Caco-2 (cell line): ENCODE data around the gene UNCX. TPM values are rescaled to one million over a fixed set of nuclear protein-coding genes. Genes with fewer than 3 reads are reported as not detected.

ENCODE experiments used
- BruUV-seq: library from RNA; stranded (reverse); fragments of 400-500 nt; replicated peaks from 2 replicates; lab custom pipeline; 2021; lab: Mats Ljungman, UMichigan
- CTCF ChIA-PET: fragments of 300-600 bp; sonication (Branson Sonifier 250); formaldehyde crosslinking; loops from one replicate; lab custom pipeline; 2022; ENCODE audit warnings: antibody characterized with exemption; lab: Charles Lee
- POLR2A ChIA-PET: fragments of 300-600 bp; sonication (Branson Sonifier 250); formaldehyde crosslinking; loops from one replicate; lab custom pipeline; 2022; ENCODE audit warnings: antibody characterized with exemption; lab: Charles Lee
- DNase-seq, 2 experiments: peaks; one replicate each; pipeline versions ENCODE4 v3.0.0 to v3.0.0-alpha.2; 2020 to 2022
- H3K27me3 ChIP-seq: replicated peaks from 2 replicates; pipeline ENCODE4 v1.6.0; 2011; ENCODE audit warnings: low read length; ENCODE audit not compliant: control insufficient read depth, insufficient read depth
- H3K36me3 ChIP-seq: 2 replicates; pipeline ENCODE4 v1.5.1; 2011; ENCODE audit warnings: low read length; ENCODE audit not compliant: control insufficient read depth, insufficient read depth
- H3K4me1 ChIP-seq: fragments of 250-450 bp; sonication (Bioruptor Pico); 2 replicates; pipeline ENCODE4 v1.5.1; 2020; ENCODE audit warnings: mild to moderate bottlenecking
- H3K4me3 ChIP-seq: 2 replicates; pipeline ENCODE4 v1.5.1; 2011; ENCODE audit warnings: low read depth, mild to moderate bottlenecking, control low read depth, low read length
- H3K9me3 ChIP-seq: fragments of 250-450 bp; sonication (Bioruptor Pico); 2 replicates; pipeline ENCODE4 v1.5.1; 2020; ENCODE audit warnings: mild to moderate bottlenecking, moderate library complexity
- H3K27ac Mint-ChIP-seq: one replicate; pipeline ENCODE4 v1.8.0; 2022; ENCODE audit warnings: mixed read lengths; ENCODE audit not compliant: unreplicated experiment
- H3K27me3 Mint-ChIP-seq: one replicate; pipeline ENCODE4 v1.8.0; 2022; ENCODE audit warnings: mixed read lengths; ENCODE audit not compliant: insufficient read depth, unreplicated experiment
- H3K36me3 Mint-ChIP-seq: one replicate; pipeline ENCODE4 v1.8.0; 2022; ENCODE audit warnings: mild to moderate bottlenecking, mixed read lengths; ENCODE audit not compliant: insufficient read depth, unreplicated experiment
- H3K4me1 Mint-ChIP-seq: one replicate; pipeline ENCODE4 v1.8.0; 2022; ENCODE audit warnings: low read depth, mixed read lengths; ENCODE audit not compliant: unreplicated experiment
- H3K4me3 Mint-ChIP-seq: one replicate; pipeline ENCODE4 v1.8.0; 2022; ENCODE audit warnings: mild to moderate bottlenecking, moderate library complexity, mixed read lengths; ENCODE audit not compliant: unreplicated experiment
- H3K9me3 Mint-ChIP-seq: one replicate; pipeline ENCODE4 v1.8.0; 2022; ENCODE audit warnings: mixed read lengths; ENCODE audit not compliant: unreplicated experiment
- CTCF ChIP-seq, 2 experiments: fragments of 200-600 bp in 1 of 2; IDR thresholded peaks; 1 replicate in 1 of 2; 2 replicates in 1 of 2; pipeline versions ENCODE4 v1.5.1 to v1.8.0; 2011 to 2022; ENCODE audit warnings: antibody characterized with exemption in 1 of 2, control low read depth in 1 of 2, inconsistent platforms in 1 of 2, low read depth in 1 of 2, low read length in 1 of 2, mild to moderate bottlenecking in 1 of 2, moderate library complexity in 1 of 2; ENCODE audit not compliant: insufficient read depth in 1 of 2, severe bottlenecking in 1 of 2, unreplicated experiment in 1 of 2
- intact Hi-C: fragments of 100-400 bp; cut with micrococcal nuclease; formaldehyde crosslinking; loops from one replicate; pipeline ENCODE4 v1.10.0; 2022; ENCODE audit not compliant: unreplicated experiment
- total RNA-seq: library from RNA; stranded (reverse); gene quantifications from 2 replicates; pipeline ENCODE4 v1.2.3, GENCODE V29; 2022

The UNCX gene
- total RNA-seq, 1 experiment from 2014 or later = not detected

GRCh38 chr7:1267016-1267900, 34.6 kb downstream of the UNCX start:
- peaks cover 43% of the 10 kb centered on the region for H3K27me3 Mint-ChIP-seq

GRCh38 chr7:1268076-1268815, 35.6 kb downstream of the UNCX start:
- H3K4me1 Mint-ChIP-seq = no peaks in the 10 kb centered on the region
- CTCF ChIA-PET = no interaction called here
- H3K27me3 Mint-ChIP-seq = peaks cover 43% of the 10 kb centered on the region
- Histone ChIP-seq H3K27me3 (0 out of 2 replicates have a peak, but pooled peaks cover 1% of the 10 kb centered on the region), H3K4me1 (no peaks in the 10 kb centered on the region), H3K36me3 (no peaks in the 10 kb centered on the region), H3K4me3 (no peak overlapping the region), H3K9me3 (peaks cover 4% of the 10 kb centered on the region; the same call in 1 of the 2 replicates)
- TF ChIP-seq CTCF (IDR thresholded peaks at IDR 0.05; ENCODE audit: insufficient read depth in 1 of 2, low read depth in 1 of 2, low read length in 1 of 2, severe bottlenecking in 1 of 2, unreplicated experiment in 1 of 2) = no peak
- no peaks in the 10 kb centered on the region for H3K9me3 Mint-ChIP-seq
- intact Hi-C loops = no loop called here
- H3K27ac Mint-ChIP-seq = no peak overlapping the region
- no peak overlapping the region for H3K4me3 Mint-ChIP-seq
- POLR2A ChIA-PET = no interaction called here
- DNase-seq = no peak
- no TSS peak for BruUV-seq
- H3K36me3 Mint-ChIP-seq = no peaks in the 10 kb centered on the region

More at GRCh38 chr7:1267016-1267900, 34.6 kb downstream of the UNCX start:
- DNase-seq = no peak
- peaks cover 4% of the 10 kb centered on the region; the same call in 1 of the 2 replicates for H3K9me3 ChIP-seq
- no peak overlapping the region for H3K4me3 ChIP-seq
- H3K9me3 Mint-ChIP-seq = no peaks in the 10 kb centered on the region
- H3K27ac Mint-ChIP-seq = no peak overlapping the region
- H3K4me1 ChIP-seq = no peaks in the 10 kb centered on the region
- H3K36me3 ChIP-seq = no peaks in the 10 kb centered on the region
- intact Hi-C loops = no loop called here
- H3K36me3 Mint-ChIP-seq = no peaks in the 10 kb centered on the region
- no TSS peak for BruUV-seq
- TF ChIP-seq CTCF (IDR thresholded peaks at IDR 0.05; ENCODE audit: insufficient read depth in 1 of 2, low read depth in 1 of 2, low read length in 1 of 2, severe bottlenecking in 1 of 2, unreplicated experiment in 1 of 2) = no peak
- H3K27me3 ChIP-seq = 0 out of 2 replicates have a peak, but pooled peaks cover 1% of the 10 kb centered on the region
- H3K4me1 Mint-ChIP-seq = no peaks in the 10 kb centered on the region
- ChIA-PET POLR2A (no interaction called here), CTCF (no interaction called here)
- H3K4me3 Mint-ChIP-seq = no peak overlapping the region

DNA sequence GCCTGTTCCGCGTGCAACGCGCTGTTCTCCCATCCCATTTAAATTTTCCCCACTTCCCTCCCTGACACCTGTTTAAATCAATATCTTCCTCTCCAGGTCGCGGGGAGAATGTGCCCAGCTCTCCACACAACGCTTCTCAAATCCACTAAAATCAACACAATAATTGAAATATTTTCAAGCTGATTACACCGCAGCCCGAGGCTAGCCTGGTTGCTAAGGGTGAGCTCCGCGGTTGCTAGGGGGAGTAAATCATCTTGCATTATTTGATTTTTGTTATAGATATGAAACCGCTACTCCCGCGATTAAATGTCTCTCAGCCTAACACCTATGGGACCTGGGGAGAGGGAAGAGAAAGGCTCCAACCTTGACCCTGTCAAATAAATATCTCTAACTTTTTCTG, 36.2 kb downstream of the UNCX start:
- H3K27me3 Mint-ChIP-seq = peaks cover 38% of the 10 kb centered on the region
- no peak overlapping the region for H3K4me3 Mint-ChIP-seq
- H3K9me3 Mint-ChIP-seq = no peaks in the 10 kb centered on the region
- no peaks in the 10 kb centered on the region for H3K4me1 Mint-ChIP-seq
- intact Hi-C loops = no loop called here
- peaks cover 4% of the 10 kb centered on the region; the same call in 1 of the 2 replicates for H3K9me3 ChIP-seq
- no peaks in the 10 kb centered on the region for H3K36me3 ChIP-seq
- no peak overlapping the region for H3K4me3 ChIP-seq
- H3K36me3 Mint-ChIP-seq = no peaks in the 10 kb centered on the region
- CTCF ChIA-PET = no interaction called here
- no peak overlapping the region for H3K27ac Mint-ChIP-seq
- no TSS peak for BruUV-seq
- 0 out of 2 replicates have a peak, but pooled peaks cover 1% of the 10 kb centered on the region for H3K27me3 ChIP-seq
- no peaks in the 10 kb centered on the region for H3K4me1 ChIP-seq
- POLR2A ChIA-PET = no interaction called here
- DNase-seq = no peak
- no peak for TF ChIP-seq CTCF (IDR thresholded peaks at IDR 0.05; ENCODE audit: insufficient read depth in 1 of 2, low read depth in 1 of 2, low read length in 1 of 2, severe bottlenecking in 1 of 2, unreplicated experiment in 1 of 2)
